Stomach (tissue), 9 donors: ENCODE measurements around the gene SMOC2. TPM values are rescaled to one million over a fixed set of nuclear protein-coding genes. Genes with fewer than 3 reads are reported as not detected.
A peak's percentile ranks its signal among the peaks of the same experiment; 100 is the strongest.

Source experiments
- DNase-seq, 2 donors: peaks; one replicate each; pipeline versions ENCODE4 v3.0.0 to v3.0.0-alpha.2; 2013 to 2019
- H3K27ac ChIP-seq, 5 donors: fragments of 200-600 bp in 4 of 5; sonication (generic) in 4 of 5; one replicate each; pipeline ENCODE4 v1.5.1; 2013 to 2019; ENCODE audit warnings: mild to moderate bottlenecking in 1 of 5, moderate library complexity in 1 of 5
- H3K27me3 ChIP-seq, 3 donors: fragments of 200-600 bp; sonication (generic); one replicate each; pipeline ENCODE4 v1.5.1; 2017 to 2019; ENCODE audit warnings: mixed run types in 1 of 3
- H3K36me3 ChIP-seq, 4 donors: fragments of 200-600 bp; sonication (generic); 1 replicate in 3 of 4; 2 replicates in 1 of 4; pipeline ENCODE4 v1.5.1; 2016 to 2019
- H3K4me1 ChIP-seq, 4 donors: fragments of 200-600 bp; sonication (generic); one replicate each; pipeline ENCODE4 v1.5.1; 2016 to 2019
- H3K4me3 ChIP-seq, 4 donors: fragments of 200-600 bp; sonication (generic) in 3 of 4; one replicate each; pipeline ENCODE4 v1.5.1; 2016 to 2019; ENCODE audit warnings: mild to moderate bottlenecking in 1 of 4
- H3K9me3 ChIP-seq, 4 donors: fragments of 200-600 bp; sonication (generic); one replicate each; pipeline ENCODE4 v1.5.1; 2016 to 2019
- CTCF ChIP-seq, 7 experiments: fragments of 450-650 bp in 4 of 7; fragments of 200-600 bp in 3 of 7; sonication (generic) in 3 of 7; IDR thresholded peaks; one replicate each; pipeline ENCODE4 v1.5.1; 2016 to 2019; ENCODE audit warnings: antibody characterized with exemption in 7 of 7, control low read depth in 2 of 7, mild to moderate bottlenecking in 1 of 7
- EP300 ChIP-seq: sonication (generic); formaldehyde crosslinking; IDR thresholded peaks from one replicate; pipeline ENCODE4 v1.6.1; 2017; ENCODE audit warnings: antibody characterized with exemption
- POLR2A ChIP-seq, 4 donors: fragments of 450-650 bp; IDR thresholded peaks; one replicate each; pipeline ENCODE4 v1.6.1; 2016; ENCODE audit warnings: antibody characterized with exemption in 4 of 4, control low read depth in 2 of 4, mild to moderate bottlenecking in 1 of 4, moderate library complexity in 1 of 4
- POLR2AphosphoS5 ChIP-seq, 3 donors: sonication (generic); formaldehyde crosslinking; IDR thresholded peaks; one replicate each; pipeline ENCODE4 v1.6.1; 2016; ENCODE audit warnings: antibody characterized with exemption in 3 of 3
- WGBS, 5 donors: extraction: QIAGEN DNeasy Blood & Tissue Kit in 3 of 5; methylation state at CpG; one replicate each; pipeline versions ENCODE4 v1.1.5 to v1.1.7; 2013 to 2018; 5-methylcytosine and 5-hydroxymethylcytosine counted together
- intact Hi-C: fragments of 100-400 bp; cut with DNase I; formaldehyde crosslinking; loops from one replicate; pipeline ENCODE4 v1.15.1; 2023; ENCODE audit warnings: low total_unique reads
- polyA plus RNA-seq, 3 donors: library from polyadenylated mRNA; stranded (reverse); fragments of 200-250 nt; gene quantifications; one replicate each; pipeline ENCODE4 v1.2.3, GENCODE V29; 2013
- total RNA-seq, 5 donors: library from RNA; depleted of rRNA; stranded (reverse); fragments of >200 nt; gene quantifications; one replicate each; pipeline versions ENCODE4 v1.1.0 to v1.2.3, GENCODE V29; 2014 to 2016
- donor health status: healthy with polysubstance abuse.
- donor health status: Bipolar disorder and iron deficiency.
- donor health status: healthy.

SMOC2 gene
- total and polyA plus RNA-seq, 8 donors, result 7.9 to 520 (median 76.9) TPM

- WGBS, 5 donors, result 40 to 58% (median 49%) methylated on average over 6 of the region's 6 CpGs
- Histone ChIP-seq H3K4me1 (peaks cover 0 to 7% (median 2%) of the 10 kb centered on the region in 4 donors), H3K9me3 (no peaks in the 10 kb centered on the region), H3K27me3 (peaks cover 0 to 14% (median 0%) of the 10 kb centered on the region in 3 donors), H3K4me3 (no peak overlapping the region), H3K27ac (peak overlapping the region in 1 of 5 donors; percentile 46), H3K36me3 (peaks cover 0 to 6% (median 0%) of the 10 kb centered on the region in 4 donors)
- intact Hi-C loops, result no loop called here
- DNase-seq, result no peak
- no peak for TF ChIP-seq EP300
- TF ChIP-seq POLR2A (IDR thresholded peaks at IDR 0.05), result no peak
Observed at GRCh38 chr6:168560126-168560525, 119.1 kb downstream of the SMOC2 start.

- 62 to 79% (median 70%) methylated on average over 29 of the region's 29 CpGs for WGBS, 5 donors
- H3K36me3 ChIP-seq, result peaks cover 0 to 6% (median 0%) of the 10 kb centered on the region in 4 donors
- no peak for TF ChIP-seq POLR2A (IDR thresholded peaks at IDR 0.05)
- no peak for TF ChIP-seq EP300
- TF ChIP-seq CTCF (IDR thresholded peaks at IDR 0.05), result no peak
- TF ChIP-seq POLR2AphosphoS5 (IDR thresholded peaks at IDR 0.05), result no peak
- no peaks in the 10 kb centered on the region for H3K9me3 ChIP-seq
- no peak overlapping the region for H3K4me3 ChIP-seq
- H3K27me3 ChIP-seq, result peaks cover 0 to 14% (median 0%) of the 10 kb centered on the region in 3 donors
- H3K4me1 ChIP-seq, result peaks cover 0 to 7% (median 2%) of the 10 kb centered on the region in 4 donors
- intact Hi-C loops, result no loop called here
- H3K27ac ChIP-seq, result peak overlapping the region in 2 of 5 donors; percentile 6 to 43
- DNase-seq, result no peak
Observed at GRCh38 chr6:168562576-168563151, 121.7 kb downstream of the SMOC2 start.

- Histone ChIP-seq H3K4me1 (peaks cover 0 to 7% (median 2%) of the 10 kb centered on the region in 4 donors), H3K36me3 (peaks cover 0 to 10% (median 0%) of the 10 kb centered on the region in 4 donors), H3K4me3 (no peak overlapping the region), H3K27me3 (peaks cover 0 to 14% (median 0%) of the 10 kb centered on the region in 3 donors), H3K27ac (no peak overlapping the region), H3K9me3 (no peaks in the 10 kb centered on the region)
- intact Hi-C loops, result no loop called here
- WGBS, 5 donors, result 39 to 60% (median 55%) methylated on average over 10 to 11 of the region's 11 CpGs
- no peak for TF ChIP-seq POLR2A (IDR thresholded peaks at IDR 0.05)
- peak in 1 of 2 donors; percentile 38 for DNase-seq
Observed at GRCh38 chr6:168563656-168564055, 122.7 kb downstream of the SMOC2 start.

- no peak overlapping the region for H3K27ac ChIP-seq
- no peak for DNase-seq
- no peak overlapping the region for H3K4me3 ChIP-seq
- 81 to 98% (median 90%) methylated on average over 4 of the region's 4 CpGs for whole genome bisulfite sequencing, 5 donors
- H3K4me1 ChIP-seq, result peaks cover 0 to 7% (median 2%) of the 10 kb centered on the region in 4 donors
- intact Hi-C loops, result no loop called here
- no peak for TF ChIP-seq EP300
- no peak for TF ChIP-seq CTCF (IDR thresholded peaks at IDR 0.05)
- no peak for TF ChIP-seq POLR2AphosphoS5 (IDR thresholded peaks at IDR 0.05)
- no peak for TF ChIP-seq POLR2A (IDR thresholded peaks at IDR 0.05)
- peaks cover 0 to 14% (median 0%) of the 10 kb centered on the region in 3 donors for H3K27me3 ChIP-seq
- peaks cover 0 to 10% (median 0%) of the 10 kb centered on the region in 4 donors for H3K36me3 ChIP-seq
- no peaks in the 10 kb centered on the region for H3K9me3 ChIP-seq
Observed at GRCh38 chr6:168565112-168565511, 124.1 kb downstream of the SMOC2 start.

- peaks cover 4 to 23% (median 11%) of the 10 kb centered on the region in 4 donors for H3K4me1 ChIP-seq
- intact Hi-C loops, result no loop called here
- DNase-seq, result no peak
- H3K27ac ChIP-seq, result no peak overlapping the region
- peaks cover 0 to 4% (median 0%) of the 10 kb centered on the region in 4 donors for H3K36me3 ChIP-seq
- no peak overlapping the region for H3K4me3 ChIP-seq
- TF ChIP-seq POLR2A (IDR thresholded peaks at IDR 0.05) (no peak), EP300 (no peak), POLR2AphosphoS5 (IDR thresholded peaks at IDR 0.05) (no peak), CTCF (IDR thresholded peaks at IDR 0.05) (no peak)
- no peaks in the 10 kb centered on the region for H3K9me3 ChIP-seq
- no peaks in the 10 kb centered on the region for H3K27me3 ChIP-seq
- 76 to 85% (median 82%) methylated on average over 11 of the region's 11 CpGs for WGBS, 5 donors
Observed at GRCh38 chr6:168570211-168570610, 129.2 kb downstream of the SMOC2 start.
